A549 treated with CpdA at 1 μM for 4 hours (cell line): ENCODE measurements around the gene ABL2. TPM values are rescaled to one million over a fixed set of nuclear protein-coding genes. Genes with fewer than 3 reads are reported as not detected.

ENCODE experiments used
- total RNA-seq: library from RNA; stranded (reverse); fragments of 200-300 nt; extraction: Qiagen RNA extraction; gene quantifications from 5 replicates; pipeline ENCODE4 v1.2.3, GENCODE V29; 2022; ENCODE audit warnings: low read depth

The ABL2 gene
- 14.3 to 25.2 TPM (median 15.5 TPM) in 5 replicates for total RNA-seq

GRCh38 chr1:179229214-179230140 lies at the start of gene ABL2:
Gene ABL2 (minus strand): TSS chr1:179229677. CDS start chr1:179229397, 280 bp downstream.

GRCh38 chr1:179081687-179082332 lies 147.7 kb downstream of the ABL2 start, which contains the start of gene TOR3A:
Gene TOR3A (plus strand): TSS chr1:179082070. CDS start chr1:179082129, 59 bp downstream.

Other genes with a start within 250 kb of the ABL2 start
- 16.3 to 23.5 TPM (median 19.8 TPM) in 5 replicates for gene FAM20B, start 203.8 kb downstream of the ABL2 start, total RNA-seq
- gene TOR3A, start 147.6 kb downstream of the ABL2 start, total RNA-seq = 41.8 to 46.9 TPM (median 44.2 TPM) in 5 replicates
- 14.6 to 28.7 TPM (median 26.5 TPM) in 5 replicates for gene SOAT1, start 64.1 kb upstream of the ABL2 start, total RNA-seq
- 0.18 to 0.54 TPM (median 0.21 TPM) in 3 of 5 replicates, not detected in the others for gene AXDND1, start 136.3 kb upstream of the ABL2 start, total RNA-seq